HG03045 (cell line): ENCODE results near the gene MCRIP2.
A peak's percentile ranks its signal among the peaks of the same experiment; 100 is the strongest.
"Not testable (repeated sequence)": the region's sequence is repeated elsewhere in the genome, so short reads cannot be mapped to it uniquely, and the experiment has no call there.

Experiments
- ATAC-seq: cut with Tn5 transposase; IDR thresholded peaks from one replicate; pipeline ENCODE4 v1.9.1; 2021; ENCODE audit warnings: mild to moderate bottlenecking, moderate library complexity; ENCODE audit not compliant: unreplicated experiment

MCRIP2 gene

DNA sequence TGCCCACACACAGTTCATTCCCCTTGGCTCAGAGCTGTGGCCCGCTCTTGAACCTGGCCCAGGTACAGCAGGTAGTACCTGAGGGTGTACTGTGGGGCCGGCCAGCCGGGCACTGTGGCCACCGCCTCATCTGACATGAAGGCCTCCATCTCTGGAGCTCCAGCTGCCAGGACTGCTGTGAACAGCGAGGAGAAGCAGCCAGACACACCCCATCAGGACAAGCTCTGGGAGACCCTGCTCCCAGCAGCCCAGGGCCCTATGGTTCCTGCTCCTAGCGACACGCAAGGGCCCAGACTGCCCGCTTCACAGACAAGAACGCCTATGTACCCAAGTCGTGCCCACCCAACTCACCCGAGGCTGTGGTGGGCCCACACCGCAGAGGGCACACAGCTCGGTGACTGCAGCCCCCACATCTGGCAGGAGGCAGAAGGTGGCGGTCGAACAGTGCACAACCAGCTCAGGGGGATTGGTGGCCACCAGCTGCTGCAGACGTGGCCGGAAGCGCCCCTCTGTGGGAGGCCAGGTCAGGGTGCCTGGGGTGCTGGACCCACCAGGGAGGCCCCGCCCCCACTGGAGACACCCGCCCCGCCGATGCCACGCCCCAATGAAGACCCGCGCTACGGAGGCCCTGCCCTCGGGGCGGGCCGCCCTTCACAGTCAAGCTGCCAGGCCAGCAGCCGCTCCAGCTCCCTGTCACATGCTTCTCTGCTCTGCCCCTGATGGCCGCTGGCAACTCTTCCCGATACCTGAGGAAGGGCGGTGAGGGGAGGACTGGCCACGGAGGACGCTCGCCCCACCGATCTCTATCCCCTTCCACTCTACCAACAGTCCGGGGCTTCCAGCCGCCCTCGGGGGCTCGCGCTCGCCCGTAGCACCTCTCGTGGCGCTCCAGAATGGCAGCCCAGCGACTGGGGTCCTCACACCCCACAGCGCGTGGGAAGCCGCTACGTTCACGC, 37.5 kb downstream of the MCRIP2 start:
- no peak for ATAC-seq

- peak; percentile 37 for ATAC-seq
These were observed 38.4 kb downstream of the MCRIP2 start, which contains the start of gene STUB1 for GRCh38 chr16:679814-680624. STUB1 (plus strand) TSS chr16:680410; CDS start chr16:680526, 116 bp downstream.

- no peak for ATAC-seq
These were observed 39.0 kb downstream of the MCRIP2 start for GRCh38 chr16:680625-680945.

GRCh38 chr16:680967-681745, 39.5 kb downstream of the MCRIP2 start:
- ATAC-seq: no peak

GRCh38 chr16:681746-682427, 40.3 kb downstream of the MCRIP2 start:
- ATAC-seq: no peak

- ATAC-seq: no peak
These were observed 41.1 kb downstream of the MCRIP2 start for GRCh38 chr16:682493-683395.

DNA sequence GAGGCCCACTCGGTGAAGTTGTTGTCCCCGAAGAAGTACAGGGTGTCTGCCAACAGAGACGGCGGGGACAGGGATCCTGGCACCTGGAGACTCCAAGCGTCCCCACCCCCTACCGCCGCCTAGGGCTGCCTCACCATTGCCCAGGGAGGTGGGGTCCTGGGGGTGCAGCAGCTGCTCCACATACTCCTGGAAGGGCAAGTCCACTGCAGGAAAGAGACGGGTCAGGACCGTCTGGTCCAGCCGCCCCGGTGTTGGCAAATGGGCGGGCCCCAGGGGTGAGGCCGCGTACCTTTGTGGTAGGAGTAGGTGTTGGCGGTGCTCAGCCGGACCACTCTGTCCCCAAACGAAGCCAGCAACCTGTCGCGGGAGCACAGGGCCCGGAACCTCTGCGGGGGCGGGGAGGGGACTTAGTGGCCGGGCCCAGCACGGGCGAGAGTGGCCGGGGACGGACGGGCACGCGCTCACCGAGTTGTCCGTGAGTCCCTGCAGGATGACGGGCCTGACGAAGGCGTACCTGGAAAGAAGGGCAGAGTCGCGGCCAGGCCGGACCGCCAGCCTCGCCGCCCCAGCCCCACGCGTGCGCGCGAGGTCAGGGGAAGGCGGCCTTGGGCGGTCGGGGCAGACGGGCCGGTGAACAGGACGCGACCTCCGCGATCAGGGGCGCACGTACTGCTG, 41.9 kb downstream of the MCRIP2 start:
- ATAC-seq: no peak

- peak; percentile 58 for ATAC-seq
These were observed 42.6 kb downstream of the MCRIP2 start, which contains the start of gene JMJD8 for GRCh38 chr16:684071-684794. JMJD8 (minus strand) TSS chr16:684334; CDS start chr16:684319, 15 bp downstream.

- no peak for ATAC-seq
These were observed 43.5 kb downstream of the MCRIP2 start for GRCh38 chr16:684961-685696.

GRCh38 chr16:685967-686366, 44.3 kb downstream of the MCRIP2 start:
- no peak for ATAC-seq

GRCh38 chr16:686459-687260, 45.0 kb downstream of the MCRIP2 start:
- no peak for ATAC-seq

DNA sequence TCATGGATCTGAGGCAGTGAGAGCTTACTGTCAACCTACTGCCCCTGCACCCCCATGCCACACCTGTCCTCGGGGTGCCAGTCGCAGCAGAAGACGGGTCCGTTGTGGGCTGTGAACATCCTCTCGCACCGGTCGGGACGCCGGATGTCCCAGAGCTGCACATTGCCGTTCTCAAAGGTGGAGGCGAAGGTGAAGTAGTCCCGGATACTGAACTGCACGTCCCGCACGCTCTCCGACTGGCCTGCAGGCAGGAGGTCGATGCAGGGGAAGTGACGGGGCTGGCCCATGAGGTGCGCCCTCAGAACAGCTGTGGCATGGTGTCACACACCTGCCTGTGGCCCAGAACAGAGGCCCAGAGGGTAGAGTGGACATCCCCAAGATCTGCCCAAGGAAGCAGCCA, 45.9 kb downstream of the MCRIP2 start:
- ATAC-seq: no peak

DNA sequence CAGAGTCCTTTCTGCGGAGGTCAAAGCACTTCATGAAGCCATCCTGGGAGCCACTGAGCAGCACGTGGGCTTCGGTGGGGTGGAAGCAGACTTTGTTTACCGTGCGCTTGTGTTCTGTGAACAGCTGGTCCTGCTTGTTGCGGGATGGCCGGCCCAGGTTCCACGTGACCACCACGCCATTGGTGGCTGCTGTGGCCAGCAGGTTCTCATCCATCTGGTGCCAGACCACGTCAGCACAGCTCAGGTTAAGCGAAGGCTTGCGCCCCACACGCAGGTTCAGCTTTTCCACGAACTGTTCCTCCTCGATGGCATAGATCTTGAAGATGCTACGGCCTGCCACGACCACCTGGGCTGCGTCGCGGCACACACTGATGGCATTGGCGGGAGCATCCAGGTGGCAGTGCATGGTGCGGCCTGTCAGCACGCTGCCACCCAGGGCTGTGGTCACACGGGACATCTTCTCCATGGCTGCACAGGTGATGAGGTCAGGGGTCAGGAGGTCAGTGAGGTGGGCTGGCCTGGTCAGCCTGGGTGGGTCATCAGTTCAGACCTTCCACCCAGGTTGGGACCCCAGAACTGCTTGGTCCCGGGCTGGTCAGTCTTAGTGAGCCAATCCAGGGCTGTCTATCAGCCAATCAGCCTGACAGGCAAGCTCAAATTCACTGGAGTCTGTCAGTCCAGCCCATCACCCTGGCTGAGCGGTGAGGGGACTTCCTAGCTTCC, 47.7 kb downstream of the MCRIP2 start:
- ATAC-seq: no peak

- not testable (repeated sequence) for ATAC-seq
These were observed 49.6 kb downstream of the MCRIP2 start for GRCh38 chr16:691242-691641.

DNA sequence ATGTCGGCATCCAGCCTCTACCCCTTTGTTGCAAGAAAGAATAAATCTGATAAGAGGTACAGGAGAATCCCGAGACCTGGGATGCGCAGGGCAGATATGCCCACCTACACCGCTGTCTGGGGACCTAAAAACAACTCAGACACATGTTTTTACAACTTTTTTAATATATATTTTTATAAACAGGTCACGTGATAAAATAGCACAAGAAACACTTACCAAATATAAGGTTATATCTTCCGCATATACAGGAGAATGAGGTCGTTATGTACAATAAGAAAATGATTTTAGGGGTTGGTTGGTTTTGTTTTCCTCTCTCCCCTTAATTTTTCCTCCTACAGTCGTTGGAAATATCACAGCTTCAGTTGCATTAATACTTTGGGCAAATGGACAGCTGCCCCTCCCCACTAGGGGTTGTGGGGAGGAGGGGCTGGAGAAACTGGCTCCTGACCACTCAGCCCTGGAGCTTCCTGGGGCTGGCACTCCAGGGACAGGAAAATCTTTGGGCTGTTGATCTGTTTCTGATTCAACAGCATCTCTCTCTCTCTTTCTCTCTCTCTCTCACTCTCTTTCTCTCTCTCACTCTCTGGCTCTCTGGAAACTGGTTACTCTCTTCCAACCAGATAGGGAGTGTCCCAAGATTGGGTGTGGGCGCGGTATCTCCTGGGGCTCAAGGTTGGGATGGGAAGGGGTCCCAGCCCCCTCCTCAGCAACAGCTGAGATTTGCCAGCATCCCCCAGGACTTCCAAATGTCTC, 50.9 kb downstream of the MCRIP2 start:
- ATAC-seq: no peak
